Cerebellar cortex (tissue), 1 donor: Measurements from ENCODE around the gene LRP1B.

Experiments used
- DNase-seq: peaks from one replicate; pipeline ENCODE4 v3.0.0-alpha.2; 2015; ENCODE audit warnings: low spot score

LRP1B gene

GRCh38 chr2:141748616-141749015, 382.2 kb downstream of the LRP1B start:
- DNase-seq = no peak

- no peak for DNase-seq
Observed at GRCh38 chr2:141741652-141742051, 389.2 kb downstream of the LRP1B start.

GRCh38 chr2:141737492-141738255, 393.1 kb downstream of the LRP1B start:
- no peak for DNase-seq

GRCh38 chr2:141736466-141736865, 394.4 kb downstream of the LRP1B start:
- DNase-seq = no peak

DNA sequence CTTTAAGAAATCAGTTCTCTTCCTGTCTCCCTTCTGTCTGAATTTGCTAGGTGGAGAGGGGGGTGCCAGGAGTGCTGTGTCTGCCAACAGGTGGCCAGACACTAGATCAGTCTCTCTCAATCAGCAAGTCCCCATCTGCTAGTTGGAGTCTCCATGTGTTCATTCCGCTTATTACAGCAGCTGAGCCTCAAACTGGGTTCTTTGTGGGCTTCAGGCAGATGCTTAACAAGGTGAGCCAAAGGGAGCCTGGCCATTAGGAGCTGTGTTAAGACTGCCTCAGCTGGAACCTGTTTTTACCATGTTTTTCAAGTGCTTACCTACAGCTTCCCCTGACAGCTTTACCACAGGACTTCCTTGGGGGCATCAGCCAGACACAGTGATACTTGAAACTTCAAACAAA, 401.9 kb downstream of the LRP1B start:
- DNase-seq = peak; percentile 39

DNA sequence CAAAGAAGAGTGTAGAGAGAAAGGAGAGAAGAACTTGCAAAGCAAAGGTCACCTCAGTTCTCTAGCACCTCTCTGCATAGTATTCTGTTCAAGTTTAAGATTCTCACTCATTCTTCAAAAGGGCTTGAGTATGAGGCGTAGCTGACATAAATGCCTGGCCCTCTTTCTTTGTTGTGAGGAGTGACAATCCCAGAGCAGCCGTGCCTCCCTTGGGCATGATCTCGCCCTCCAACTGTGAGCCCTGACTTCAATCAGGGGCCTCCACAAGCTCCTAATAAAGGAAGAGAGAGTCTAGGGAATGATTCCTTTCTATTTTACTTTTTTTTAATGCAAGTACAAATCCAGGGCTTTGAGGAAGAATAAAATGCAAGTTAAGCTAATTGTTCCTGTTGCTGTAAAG, 402.7 kb downstream of the LRP1B start:
- no peak for DNase-seq

GRCh38 chr2:141724426-141724825, 406.4 kb downstream of the LRP1B start:
- DNase-seq = no peak

DNA sequence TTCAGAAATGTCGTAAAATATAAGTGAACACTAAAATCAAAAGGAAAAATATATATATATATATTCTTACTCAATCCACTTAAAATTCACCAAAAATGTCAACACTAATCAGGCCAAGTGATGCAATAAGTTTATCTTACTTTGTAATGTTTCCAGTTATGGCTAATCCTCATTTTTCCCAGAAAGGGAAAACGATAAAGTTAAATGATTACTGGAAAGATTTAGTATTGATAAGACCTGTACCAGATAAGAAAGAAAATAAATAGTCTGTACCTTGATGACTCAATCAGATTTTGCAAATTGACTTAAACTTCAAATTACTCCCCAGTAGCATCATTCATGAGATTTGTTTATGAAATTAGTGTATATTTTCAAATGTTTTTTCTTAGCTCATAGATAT, 407.0 kb downstream of the LRP1B start:
- DNase-seq = no peak

- DNase-seq = no peak
Observed at GRCh38 chr2:141720476-141720875, 410.3 kb downstream of the LRP1B start.

DNA sequence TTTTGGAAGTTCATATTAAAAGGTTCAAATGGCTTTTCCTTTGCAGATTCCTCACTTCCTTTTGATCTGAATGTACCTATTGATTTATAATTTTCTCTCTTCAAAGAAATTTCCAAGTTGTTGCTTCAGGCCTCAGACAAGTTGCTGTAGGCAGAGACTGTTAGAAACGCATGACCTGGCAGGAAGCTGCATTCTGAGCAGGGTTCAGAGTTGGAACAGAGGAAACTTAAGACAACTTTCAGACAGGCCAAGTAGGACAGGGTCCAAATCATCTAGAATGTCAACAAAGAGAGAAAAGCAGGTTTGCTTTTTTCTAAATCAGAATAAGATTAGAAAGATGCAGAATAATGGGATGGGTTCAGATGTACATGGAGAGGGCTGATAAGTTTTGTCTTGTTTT, 416.3 kb downstream of the LRP1B start:
- no peak for DNase-seq

- no peak for DNase-seq
Observed at GRCh38 chr2:141711627-141712026, 419.2 kb downstream of the LRP1B start.

GRCh38 chr2:141710589-141711239, 420.1 kb downstream of the LRP1B start:
- no peak for DNase-seq

- no peak for DNase-seq
Observed at GRCh38 chr2:141709756-141710155, 421.1 kb downstream of the LRP1B start.

DNA sequence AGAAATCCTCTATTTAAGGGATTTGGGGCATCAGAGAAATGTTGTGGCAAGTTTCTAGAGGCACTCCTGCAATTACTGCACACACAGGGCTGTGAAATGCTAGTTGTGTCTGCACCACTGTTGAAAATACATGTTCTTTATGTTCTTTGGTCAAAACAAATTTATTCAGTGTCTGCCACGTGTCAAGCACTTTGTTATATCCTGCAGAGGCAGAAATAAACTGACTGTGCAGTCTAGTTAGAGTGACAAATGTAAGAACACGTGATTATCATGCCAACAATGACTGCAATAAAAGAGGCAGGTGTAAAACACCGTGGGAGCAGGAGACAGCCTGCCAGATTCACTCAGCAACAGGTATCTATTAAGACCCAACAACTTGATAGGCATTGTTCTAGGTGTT, 423.3 kb downstream of the LRP1B start:
- no peak for DNase-seq

DNA sequence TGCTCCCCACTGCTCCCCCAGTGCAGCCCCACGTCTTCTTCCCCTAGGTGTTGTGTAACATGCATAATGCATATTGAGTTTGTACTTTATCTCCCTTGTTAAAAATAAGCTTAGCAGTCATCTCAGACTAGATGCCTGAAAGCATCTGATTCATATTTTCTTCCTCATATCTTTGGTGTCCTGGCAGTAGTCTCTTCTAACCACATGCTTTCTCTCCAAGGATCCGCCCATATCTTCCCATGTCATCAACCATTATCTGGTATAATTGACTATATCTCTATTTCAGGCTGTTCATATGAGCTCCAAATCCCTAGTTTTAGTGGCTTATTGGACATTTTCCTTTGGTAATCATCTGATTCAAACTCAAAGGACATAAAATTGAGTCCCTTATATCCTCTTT, 426.3 kb downstream of the LRP1B start:
- no peak for DNase-seq

GRCh38 chr2:141703501-141703900, 427.3 kb downstream of the LRP1B start:
- no peak for DNase-seq

DNA sequence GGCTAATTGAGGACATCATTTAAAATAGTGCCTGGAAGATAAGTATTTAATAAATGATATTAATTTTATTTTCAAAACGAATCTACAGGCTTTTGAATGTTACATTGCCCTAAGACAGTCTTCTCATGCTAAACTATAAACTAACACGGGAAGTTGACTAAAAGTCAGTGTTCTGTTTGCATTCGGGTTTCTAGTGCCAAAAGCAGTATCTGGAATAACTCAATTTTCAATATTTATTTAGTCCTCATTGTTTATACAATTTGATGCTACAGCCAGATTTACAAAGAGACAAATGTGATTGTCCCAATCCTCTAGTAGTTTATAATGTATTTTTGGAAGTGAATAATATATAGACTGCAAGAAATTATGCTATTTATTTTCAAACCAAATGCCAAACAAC, 429.2 kb downstream of the LRP1B start:
- DNase-seq = no peak

GRCh38 chr2:141699573-141699972, 431.2 kb downstream of the LRP1B start:
- no peak for DNase-seq

DNA sequence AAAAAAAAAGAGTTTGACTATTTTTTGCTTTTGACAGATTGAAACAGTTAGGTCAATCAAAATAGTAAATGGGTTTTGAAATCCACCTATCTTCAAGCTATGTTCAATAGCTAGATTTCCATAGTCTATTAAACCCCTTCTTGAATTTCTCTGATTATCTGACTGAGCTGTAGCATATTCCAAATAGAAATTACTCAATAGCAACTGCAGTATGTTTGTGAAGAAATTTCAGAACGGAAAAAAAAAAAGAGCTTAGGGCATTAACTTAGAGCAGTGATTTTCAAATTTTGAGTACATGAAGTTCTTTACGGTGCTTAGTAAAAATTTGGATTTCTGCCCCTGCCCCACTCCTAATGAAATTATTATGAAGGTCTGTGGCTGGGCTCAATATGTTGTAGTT, 432.3 kb downstream of the LRP1B start:
- DNase-seq = no peak

- DNase-seq = no peak
Observed at GRCh38 chr2:141697035-141697434, 433.8 kb downstream of the LRP1B start.

GRCh38 chr2:141694180-141694579, 436.6 kb downstream of the LRP1B start:
- no peak for DNase-seq

DNA sequence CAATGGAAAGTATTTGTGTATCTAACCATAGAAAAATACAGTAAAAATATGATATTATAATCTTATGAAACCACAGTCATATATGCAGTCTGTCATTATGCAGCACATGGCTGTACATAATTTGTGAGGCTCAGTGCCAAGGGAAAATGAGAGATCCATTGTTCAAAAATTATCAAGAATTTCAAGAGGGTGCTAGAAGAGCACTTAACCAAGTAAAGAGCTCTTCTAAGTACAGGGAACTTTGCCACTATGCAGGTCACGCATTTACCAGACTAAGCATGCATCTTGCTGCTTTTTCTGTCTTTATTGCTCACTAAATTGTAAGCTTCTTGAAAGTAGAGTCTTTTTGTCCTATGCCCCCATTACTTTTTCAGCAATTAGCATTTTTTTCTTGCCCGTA, 438.0 kb downstream of the LRP1B start:
- no peak for DNase-seq

DNA sequence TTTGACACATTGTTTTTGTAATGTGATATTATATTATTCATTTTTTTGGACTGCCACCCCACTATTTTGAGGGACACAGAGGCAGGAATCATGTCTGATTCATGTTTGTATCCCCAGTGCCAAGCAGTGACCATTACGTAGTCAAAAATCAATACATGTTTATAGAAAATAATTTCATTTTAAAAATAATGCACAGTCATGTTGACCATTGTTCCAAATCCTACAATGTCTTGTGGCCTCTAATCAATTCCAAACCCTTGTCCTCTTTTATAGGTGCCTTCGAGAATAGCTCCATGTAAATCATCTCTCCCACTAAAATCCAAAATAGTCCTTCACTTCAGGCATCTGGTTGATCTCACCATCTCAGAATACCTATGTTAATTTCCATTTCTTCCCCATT, 454.7 kb downstream of the LRP1B start:
- DNase-seq = no peak

DNA sequence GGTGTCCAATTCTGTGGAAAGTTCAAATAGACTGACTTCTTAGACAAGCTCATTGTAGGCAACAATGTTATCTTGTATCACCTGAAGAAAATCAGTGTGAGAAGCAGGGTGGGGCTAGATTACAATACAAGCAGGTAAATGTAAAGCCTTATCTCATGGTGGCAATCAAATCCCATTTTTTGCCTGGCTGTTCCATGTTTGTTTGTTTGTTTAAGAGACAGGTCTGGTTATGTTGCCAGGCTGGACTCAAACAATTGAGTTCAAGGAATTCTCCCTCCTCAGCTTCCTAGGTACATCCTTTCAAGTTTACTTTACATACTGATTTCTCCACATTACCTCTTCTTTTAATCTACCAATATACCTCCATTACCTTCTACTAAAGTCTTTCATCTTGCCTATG, 464.6 kb downstream of the LRP1B start:
- DNase-seq = no peak
